ENCODE data around the gene AKR1C2.
"Not testable (repeated sequence)": the region's sequence is repeated elsewhere in the genome, so short reads cannot be mapped to it uniquely, and the experiment has no call there.

The AKR1C2 gene

GRCh38 chr10:5033061-5033778 is 29.6 kb upstream of the AKR1C2 start:
- no peak for TF ChIP-seq EZH2 (IDR thresholded peaks at IDR 0.05)
- no peak for TF ChIP-seq POLR2AphosphoS5 (IDR thresholded peaks at IDR 0.05; ENCODE audit: borderline replicate concordance, low read depth, low read length)
- TF ChIP-seq FOXP2 (optimal IDR thresholded peaks at IDR 0.05; ENCODE audit: control extremely low read depth, extremely low read length, insufficient read depth), result no peak
- Histone ChIP-seq H3K9ac (ENCODE audit: insufficient read length) (no peak overlapping the region), H3K9me3 (ENCODE audit: low read depth, low read length) (no peaks in the 10 kb centered on the region), H3K27ac (no peak overlapping the region), H3K36me3 (ENCODE audit: insufficient read depth, low read length) (no peaks in the 10 kb centered on the region), H3K4me3 (no peak overlapping the region)
- DNase-seq (ENCODE audit: low read depth, low spot score), result no peak

GRCh38 chr10:5032444-5032843 is 28.8 kb upstream of the AKR1C2 start:
- H3K4me3 ChIP-seq; H3K9ac ChIP-seq (ENCODE audit: insufficient read length); DNase-seq (ENCODE audit: low read depth, low spot score); H3K36me3 ChIP-seq (ENCODE audit: insufficient read depth, low read length); H3K9me3 ChIP-seq (ENCODE audit: low read depth, low read length); H3K27ac ChIP-seq: not testable (repeated sequence)

GRCh38 chr10:5031588-5031987 is 27.9 kb upstream of the AKR1C2 start:
- not testable (repeated sequence) for H3K27ac ChIP-seq; H3K4me3 ChIP-seq; H3K9me3 ChIP-seq (ENCODE audit: low read depth, low read length); H3K9ac ChIP-seq (ENCODE audit: insufficient read length); H3K36me3 ChIP-seq (ENCODE audit: insufficient read depth, low read length); DNase-seq (ENCODE audit: low read depth, low spot score)

- TF ChIP-seq POLR2AphosphoS5 (IDR thresholded peaks at IDR 0.05; ENCODE audit: borderline replicate concordance, low read depth, low read length) (no peak), FOXP2 (optimal IDR thresholded peaks at IDR 0.05; ENCODE audit: control extremely low read depth, extremely low read length, insufficient read depth) (no peak), EZH2 (IDR thresholded peaks at IDR 0.05) (no peak)
- DNase-seq (ENCODE audit: low read depth, low spot score), result no peak
These were observed 27.3 kb upstream of the AKR1C2 start for GRCh38 chr10:5030989-5031388.

DNA sequence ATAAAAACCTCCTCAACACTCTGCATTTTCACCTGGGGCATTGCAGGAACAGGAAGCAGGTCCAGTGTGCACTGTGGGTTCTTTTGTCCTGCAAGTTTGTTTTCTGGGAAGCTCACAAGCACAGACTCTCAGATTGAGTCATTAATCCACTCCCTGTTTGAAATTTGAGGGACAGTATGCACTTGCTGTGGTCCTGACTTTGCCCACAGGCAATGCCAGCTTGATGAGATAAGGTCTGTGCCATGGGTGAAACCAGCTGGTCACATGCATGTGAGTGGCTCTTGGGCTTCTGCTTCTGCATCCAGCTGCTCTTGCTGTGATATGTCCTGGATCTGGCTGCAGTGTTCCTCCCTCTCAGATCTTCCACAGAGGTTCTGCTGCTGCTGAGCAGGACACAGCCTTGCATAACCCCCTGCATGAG is 21.8 kb upstream of the AKR1C2 start:
- H3K9ac ChIP-seq (ENCODE audit: insufficient read length); H3K9me3 ChIP-seq (ENCODE audit: low read depth, low read length); H3K4me3 ChIP-seq; DNase-seq (ENCODE audit: low read depth, low spot score); H3K36me3 ChIP-seq (ENCODE audit: insufficient read depth, low read length); H3K27ac ChIP-seq: not testable (repeated sequence)

More at GRCh38 chr10:5030989-5031388, 27.3 kb upstream of the AKR1C2 start:
- no peaks in the 10 kb centered on the region for H3K36me3 ChIP-seq (ENCODE audit: insufficient read depth, low read length)
- no peak overlapping the region for H3K4me3 ChIP-seq
- no peak overlapping the region for H3K27ac ChIP-seq
- no peaks in the 10 kb centered on the region for H3K9me3 ChIP-seq (ENCODE audit: low read depth, low read length)
- H3K9ac ChIP-seq (ENCODE audit: insufficient read length), result no peak overlapping the region

- TF ChIP-seq FOXP2 (optimal IDR thresholded peaks at IDR 0.05; ENCODE audit: control extremely low read depth, extremely low read length, insufficient read depth), result no peak
- TF ChIP-seq EZH2 (IDR thresholded peaks at IDR 0.05), result no peak
- TF ChIP-seq POLR2AphosphoS5 (IDR thresholded peaks at IDR 0.05; ENCODE audit: borderline replicate concordance, low read depth, low read length), result no peak
- Histone ChIP-seq H3K36me3 (ENCODE audit: insufficient read depth, low read length) (no peaks in the 10 kb centered on the region), H3K27ac (no peak overlapping the region), H3K9ac (ENCODE audit: insufficient read length) (no peak overlapping the region), H3K9me3 (ENCODE audit: low read depth, low read length) (no peaks in the 10 kb centered on the region), H3K4me3 (no peak overlapping the region)
- no peak for DNase-seq (ENCODE audit: low read depth, low spot score)
These were observed 19.6 kb upstream of the AKR1C2 start for GRCh38 chr10:5023177-5023805.

- not testable (repeated sequence) for H3K9ac ChIP-seq (ENCODE audit: insufficient read length); H3K27ac ChIP-seq; H3K36me3 ChIP-seq (ENCODE audit: insufficient read depth, low read length); H3K9me3 ChIP-seq (ENCODE audit: low read depth, low read length); H3K4me3 ChIP-seq; DNase-seq (ENCODE audit: low read depth, low spot score)
These were observed 18.1 kb upstream of the AKR1C2 start for GRCh38 chr10:5021624-5022290.

DNA sequence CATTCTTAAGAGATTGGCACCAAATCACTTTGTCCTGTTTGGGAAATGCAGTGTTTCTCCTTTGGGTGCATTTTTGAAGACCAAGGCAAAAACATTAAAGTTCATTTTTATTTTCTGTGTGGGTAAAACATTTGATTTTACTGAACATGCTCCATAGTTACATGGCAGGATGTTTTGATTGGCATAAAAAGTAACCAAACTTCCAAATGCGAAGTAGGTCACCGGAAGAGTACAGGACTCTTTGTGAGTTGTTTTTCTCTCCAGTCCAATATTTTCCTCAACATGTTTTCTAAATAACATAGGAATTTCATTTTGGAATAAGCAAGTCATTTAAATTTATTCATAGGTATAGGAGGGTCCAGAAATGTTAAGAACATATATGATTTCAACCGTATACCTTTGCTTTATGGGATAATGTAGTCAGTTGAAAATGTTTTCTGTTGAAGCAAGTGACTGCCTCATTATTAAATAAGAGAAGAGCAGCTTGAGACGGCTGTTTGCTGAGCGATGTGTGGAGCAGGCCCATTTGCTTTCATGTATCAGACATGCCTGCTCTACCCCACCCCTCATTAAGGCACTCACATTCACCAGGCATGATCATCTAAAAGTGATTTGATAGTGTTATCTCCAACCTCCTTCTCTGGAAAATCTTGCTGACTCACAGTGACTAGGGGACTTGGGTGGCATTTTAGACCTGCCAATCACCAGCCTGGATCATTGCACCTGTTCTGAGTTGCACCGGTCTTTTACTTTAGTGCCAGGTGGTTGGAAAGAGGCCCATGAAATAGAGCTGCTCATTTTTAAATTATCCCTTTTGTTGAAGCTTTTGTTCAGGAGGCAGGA is 16.3 kb upstream of the AKR1C2 start:
- H3K9me3 ChIP-seq (ENCODE audit: low read depth, low read length); H3K9ac ChIP-seq (ENCODE audit: insufficient read length); H3K36me3 ChIP-seq (ENCODE audit: insufficient read depth, low read length); DNase-seq (ENCODE audit: low read depth, low spot score); H3K4me3 ChIP-seq; H3K27ac ChIP-seq: not testable (repeated sequence)

DNA sequence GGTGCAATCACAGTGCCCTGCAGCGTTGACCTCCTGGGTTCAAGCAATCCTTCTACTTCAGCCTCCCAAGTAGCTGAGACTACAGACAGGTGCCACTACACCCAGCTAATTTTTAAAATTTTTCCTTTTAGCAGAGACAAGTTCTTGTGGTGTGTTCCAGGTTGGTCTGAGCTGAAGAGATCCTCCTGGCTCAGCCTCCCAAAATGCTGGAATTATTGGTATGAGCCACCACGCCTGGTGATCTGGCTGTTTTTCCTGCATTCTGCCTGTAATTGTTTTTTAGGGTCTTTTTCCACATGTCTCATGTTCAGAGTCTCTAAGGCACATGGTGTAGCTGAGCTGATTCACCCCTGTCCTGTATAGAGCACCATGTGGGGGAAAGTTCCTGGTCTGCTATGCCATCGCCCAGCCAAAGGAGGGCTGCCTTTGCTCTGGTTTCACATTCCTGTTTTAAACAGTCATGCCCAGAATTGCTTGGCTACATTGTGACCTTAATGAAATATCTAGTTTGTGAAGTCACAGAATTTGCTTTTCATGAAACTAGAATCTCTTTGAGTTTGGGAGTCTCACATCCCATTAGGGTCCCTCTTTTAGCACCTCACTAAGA is 15.1 kb upstream of the AKR1C2 start:
- H3K27ac ChIP-seq; H3K36me3 ChIP-seq (ENCODE audit: insufficient read depth, low read length); H3K9ac ChIP-seq (ENCODE audit: insufficient read length); H3K4me3 ChIP-seq; H3K9me3 ChIP-seq (ENCODE audit: low read depth, low read length); DNase-seq (ENCODE audit: low read depth, low spot score): not testable (repeated sequence)
